DLD1 (cell line): ENCODE data around the gene SUMF2.
"Not testable (repeated sequence)": the region's sequence is repeated elsewhere in the genome, so short reads cannot be mapped to it uniquely, and the experiment has no call there.

Source experiments
- in situ Hi-C: cut with HindIII; loops from 2 replicates; pipeline ENCODE4 v1.10.0; 2017; ENCODE audit warnings: low sequenced_read_pairs

Gene SUMF2

GRCh38 chr7:56063882-56064625, at the start of gene SUMF2:
TSS of gene SUMF2 (plus strand) at chr7:56064286. CDS start at chr7:56064312, 26 bp downstream.
- in situ Hi-C loops, result no loop called here

- in situ Hi-C loops, result not testable (repeated sequence)
Measured at GRCh38 chr7:56017015-56017414, 47.1 kb upstream of the SUMF2 start.

- in situ Hi-C loops, result no loop called here
Measured at GRCh38 chr7:56019501-56019900, 44.6 kb upstream of the SUMF2 start.

GRCh38 chr7:56023500-56023899, 40.6 kb upstream of the SUMF2 start:
- in situ Hi-C loops, result no loop called here

GRCh38 chr7:56026538-56026937, 37.5 kb upstream of the SUMF2 start:
- in situ Hi-C loops, result no loop called here

GRCh38 chr7:56028942-56029630, 35.0 kb upstream of the SUMF2 start:
- in situ Hi-C loops, result no loop called here

- in situ Hi-C loops, result no loop called here
Measured at GRCh38 chr7:56030340-56030739, 33.7 kb upstream of the SUMF2 start.

GRCh38 chr7:56031556-56031955, 32.5 kb upstream of the SUMF2 start:
- in situ Hi-C loops, result not testable (repeated sequence)

GRCh38 chr7:56032578-56032977, 31.5 kb upstream of the SUMF2 start:
- in situ Hi-C loops, result not testable (repeated sequence)

- in situ Hi-C loops, result no loop called here
Measured at GRCh38 chr7:56033671-56034432, 30.2 kb upstream of the SUMF2 start.

GRCh38 chr7:56040730-56041129, 23.4 kb upstream of the SUMF2 start:
- in situ Hi-C loops, result no loop called here

- in situ Hi-C loops, result not testable (repeated sequence)
Measured at GRCh38 chr7:56045758-56046157, 18.3 kb upstream of the SUMF2 start.

- in situ Hi-C loops, result no loop called here
Measured at GRCh38 chr7:56046721-56047445, 17.2 kb upstream of the SUMF2 start.

GRCh38 chr7:56047446-56048116, 16.5 kb upstream of the SUMF2 start:
- in situ Hi-C loops, result not testable (repeated sequence)

- in situ Hi-C loops, result no loop called here
Measured at GRCh38 chr7:56048245-56048644, 15.8 kb upstream of the SUMF2 start.

- in situ Hi-C loops, result not testable (repeated sequence)
Measured at GRCh38 chr7:56048763-56049162, 15.3 kb upstream of the SUMF2 start.

- in situ Hi-C loops, result no loop called here
Measured at GRCh38 chr7:56051053-56051338, 13.1 kb upstream of the SUMF2 start.

- in situ Hi-C loops, result no loop called here
Measured at GRCh38 chr7:56051339-56052191, 12.5 kb upstream of the SUMF2 start, which contains the start of the genes CCT6A and PSPH. TSS of gene CCT6A (plus strand) at chr7:56051765. CDS start at chr7:56051849, 84 bp downstream. TSS of gene PSPH (minus strand) at chr7:56051444. CDS start at chr7:56021212, 30,232 bp downstream.

GRCh38 chr7:56053379-56053778, 10.7 kb upstream of the SUMF2 start:
- in situ Hi-C loops, result no loop called here
